Measurements from ENCODE around the gene ANO7. TPM values are rescaled to one million over a fixed set of nuclear protein-coding genes. Genes with fewer than 3 reads are reported as not detected.
"Not testable (repeated sequence)": the region's sequence is repeated elsewhere in the genome, so short reads cannot be mapped to it uniquely, and the experiment has no call there.

ANO7 gene
- total RNA-seq, 2 donors from 2014 or later: 140 to 187 TPM

DNA sequence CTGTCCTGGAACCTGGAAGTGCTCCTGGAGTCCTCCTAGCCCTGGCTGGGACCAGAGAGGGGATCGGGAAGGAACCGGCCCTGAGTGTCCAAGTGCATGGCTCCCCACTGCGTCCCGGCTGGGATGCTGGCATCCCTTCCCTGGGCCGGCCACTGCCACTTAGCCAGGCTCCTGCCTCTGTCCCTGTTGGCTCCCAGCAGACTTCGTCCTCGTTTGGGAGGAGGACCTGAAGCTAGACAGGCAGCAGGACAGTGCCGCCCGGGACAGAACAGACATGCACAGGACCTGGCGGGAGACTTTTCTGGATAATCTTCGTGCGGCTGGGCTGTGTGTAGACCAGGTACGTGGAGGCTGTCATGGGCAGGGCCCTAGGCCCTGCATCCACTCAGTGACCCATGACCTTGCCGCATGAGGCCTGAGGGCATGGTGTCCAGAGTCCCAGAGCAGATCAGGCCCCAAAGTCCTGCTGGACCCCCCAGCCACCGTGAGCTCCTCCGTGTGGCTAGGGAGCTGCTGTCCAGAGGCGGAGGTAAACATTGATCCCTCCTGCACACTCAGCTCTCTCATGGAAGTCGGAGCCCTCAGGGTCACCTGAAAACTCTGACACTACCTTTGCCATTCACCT is 7.1 kb downstream of the ANO7 start:
- TF ChIP-seq POLR2A (IDR thresholded peaks at IDR 0.05): no peak
- TF ChIP-seq, protein P1, sequence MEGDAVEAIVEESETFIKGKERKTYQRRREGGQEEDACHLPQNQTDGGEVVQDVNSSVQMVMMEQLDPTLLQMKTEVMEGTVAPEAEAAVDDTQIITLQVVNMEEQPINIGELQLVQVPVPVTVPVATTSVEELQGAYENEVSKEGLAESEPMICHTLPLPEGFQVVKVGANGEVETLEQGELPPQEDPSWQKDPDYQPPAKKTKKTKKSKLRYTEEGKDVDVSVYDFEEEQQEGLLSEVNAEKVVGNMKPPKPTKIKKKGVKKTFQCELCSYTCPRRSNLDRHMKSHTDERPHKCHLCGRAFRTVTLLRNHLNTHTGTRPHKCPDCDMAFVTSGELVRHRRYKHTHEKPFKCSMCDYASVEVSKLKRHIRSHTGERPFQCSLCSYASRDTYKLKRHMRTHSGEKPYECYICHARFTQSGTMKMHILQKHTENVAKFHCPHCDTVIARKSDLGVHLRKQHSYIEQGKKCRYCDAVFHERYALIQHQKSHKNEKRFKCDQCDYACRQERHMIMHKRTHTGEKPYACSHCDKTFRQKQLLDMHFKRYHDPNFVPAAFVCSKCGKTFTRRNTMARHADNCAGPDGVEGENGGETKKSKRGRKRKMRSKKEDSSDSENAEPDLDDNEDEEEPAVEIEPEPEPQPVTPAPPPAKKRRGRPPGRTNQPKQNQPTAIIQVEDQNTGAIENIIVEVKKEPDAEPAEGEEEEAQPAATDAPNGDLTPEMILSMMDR (IDR thresholded peaks at IDR 0.05): no peak
- TF ChIP-seq POLR2AphosphoS5 (IDR thresholded peaks at IDR 0.05): no peak
- no peaks in the 10 kb centered on the region for H3K36me3 ChIP-seq
- no peaks in the 10 kb centered on the region for H3K9me3 ChIP-seq
- intact Hi-C loops (cut with DNase I): no loop called here
- WGBS: 85% methylated on average over 16 of the region's 18 CpGs
- peaks cover 2% of the 10 kb centered on the region for H3K4me1 ChIP-seq (replicated peaks)
- H3K4me3 ChIP-seq: no peak overlapping the region
- no peak overlapping the region for H3K27ac ChIP-seq
- no peaks in the 10 kb centered on the region for H3K27me3 ChIP-seq (replicated peaks; ENCODE audit: insufficient read depth)
- DNase-seq (ENCODE audit: low spot score): no peak

DNA sequence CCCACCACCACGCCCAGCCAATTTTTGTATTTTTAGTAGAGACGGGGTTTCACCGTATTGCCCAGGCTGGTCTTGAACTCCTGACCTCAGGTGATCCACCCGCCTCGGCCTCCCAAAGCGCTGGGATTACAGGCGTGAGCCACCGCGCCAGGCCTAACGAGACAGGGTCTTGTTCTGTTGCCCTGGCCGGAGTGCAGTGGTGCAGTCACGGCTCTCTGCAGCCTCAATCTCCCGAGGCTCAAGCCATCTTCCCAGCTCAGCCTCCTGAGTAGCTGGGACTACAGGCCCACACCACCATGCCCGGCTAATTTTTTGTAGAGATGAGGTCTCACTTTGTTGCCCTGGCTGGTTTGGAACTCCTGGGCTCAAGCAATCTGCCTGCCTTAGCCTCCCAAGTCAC is 8.8 kb downstream of the ANO7 start:
- H3K27me3 ChIP-seq (replicated peaks; ENCODE audit: insufficient read depth); H3K27ac ChIP-seq; intact Hi-C loops (cut with DNase I); H3K4me1 ChIP-seq (replicated peaks); H3K4me3 ChIP-seq; DNase-seq (ENCODE audit: low spot score); H3K36me3 ChIP-seq; H3K9me3 ChIP-seq: not testable (repeated sequence)
- 96% methylated on average over 14 of the region's 14 CpGs for WGBS

DNA sequence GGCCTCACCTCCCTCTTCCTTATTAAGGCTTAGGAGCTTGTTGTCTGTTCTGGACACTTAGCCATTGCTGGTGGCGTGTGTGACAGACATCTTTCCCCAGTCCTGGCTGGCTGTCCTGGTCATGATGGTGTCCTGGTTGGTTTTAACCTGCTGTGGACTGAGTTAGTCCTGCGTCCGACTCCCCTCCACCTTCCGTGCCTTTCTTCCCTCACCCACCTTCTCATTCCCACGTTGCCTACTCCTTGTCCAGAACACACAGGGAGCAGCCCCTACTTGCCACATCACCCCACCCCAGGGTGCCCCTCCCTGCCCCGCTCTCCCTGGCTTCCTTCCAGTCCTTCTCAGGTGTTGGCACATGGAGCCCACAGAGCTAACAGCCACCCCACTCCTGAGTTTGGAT is 9.5 kb downstream of the ANO7 start:
- intact Hi-C loops (cut with DNase I): no loop called here
- 63% methylated on average over 6 of the region's 6 CpGs for WGBS
- Histone ChIP-seq H3K4me3 (no peak overlapping the region), H3K4me1 (replicated peaks) (no peaks in the 10 kb centered on the region), H3K27me3 (replicated peaks; ENCODE audit: insufficient read depth) (no peaks in the 10 kb centered on the region), H3K9me3 (no peaks in the 10 kb centered on the region), H3K27ac (no peak overlapping the region), H3K36me3 (no peaks in the 10 kb centered on the region)
- TF ChIP-seq POLR2AphosphoS5 (IDR thresholded peaks at IDR 0.05) (no peak), POLR2A (IDR thresholded peaks at IDR 0.05) (no peak)
- TF ChIP-seq, protein P1 (IDR thresholded peaks at IDR 0.05): no peak
- DNase-seq (ENCODE audit: low spot score): no peak

DNA sequence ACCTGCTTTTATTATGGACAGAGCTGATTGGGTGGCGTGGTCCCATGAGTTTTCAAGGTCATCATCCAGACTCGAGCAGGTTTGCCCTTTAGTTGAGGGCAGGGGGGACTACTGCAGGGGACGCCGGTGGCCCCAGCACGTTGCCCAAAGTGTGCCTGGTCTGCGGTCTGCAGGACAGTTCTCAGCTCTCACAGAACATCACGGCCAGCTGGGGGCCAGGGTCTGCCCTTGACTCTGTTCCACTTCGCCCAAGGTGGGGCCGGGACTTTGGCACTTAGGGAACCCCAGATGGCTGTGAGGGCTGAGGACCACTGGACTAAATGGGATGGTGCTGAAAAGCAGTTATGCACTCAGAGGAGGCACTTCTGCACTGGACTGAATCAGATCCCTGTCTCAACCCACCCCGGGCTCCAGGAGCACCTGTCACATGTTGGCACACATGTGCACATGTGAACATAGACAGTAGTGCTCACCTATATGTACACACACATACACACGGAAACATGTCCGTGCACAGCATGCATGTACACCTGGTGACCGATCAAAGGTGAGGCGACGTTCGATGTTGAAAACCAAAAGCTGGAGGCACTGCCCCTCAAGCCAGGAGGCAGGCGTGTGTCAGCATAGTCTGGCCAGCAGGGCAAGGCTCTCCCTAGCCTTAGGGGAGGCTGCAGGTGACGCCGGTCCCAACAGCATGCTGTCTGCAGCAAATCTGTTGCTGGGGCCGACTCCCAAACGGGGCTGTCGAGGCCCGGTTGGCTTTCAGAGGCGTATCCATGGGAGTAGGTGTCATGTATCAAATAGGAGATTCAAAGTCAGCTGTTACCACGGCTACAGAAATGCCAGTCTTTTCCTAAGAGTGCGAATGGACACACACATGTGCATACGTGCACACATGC is 10.2 kb downstream of the ANO7 start:
- Histone ChIP-seq H3K27ac (no peak overlapping the region), H3K9me3 (no peaks in the 10 kb centered on the region), H3K4me3 (no peak overlapping the region), H3K36me3 (no peaks in the 10 kb centered on the region), H3K27me3 (replicated peaks; ENCODE audit: insufficient read depth) (no peaks in the 10 kb centered on the region), H3K4me1 (replicated peaks) (no peaks in the 10 kb centered on the region)
- no peak for DNase-seq (ENCODE audit: low spot score)
- WGBS: 72% methylated on average over 26 of the region's 27 CpGs
- TF ChIP-seq, protein P1 (IDR thresholded peaks at IDR 0.05): no peak
- TF ChIP-seq POLR2A (IDR thresholded peaks at IDR 0.05) (no peak), POLR2AphosphoS5 (IDR thresholded peaks at IDR 0.05) (no peak)
- intact Hi-C loops (cut with DNase I): no loop called here

DNA sequence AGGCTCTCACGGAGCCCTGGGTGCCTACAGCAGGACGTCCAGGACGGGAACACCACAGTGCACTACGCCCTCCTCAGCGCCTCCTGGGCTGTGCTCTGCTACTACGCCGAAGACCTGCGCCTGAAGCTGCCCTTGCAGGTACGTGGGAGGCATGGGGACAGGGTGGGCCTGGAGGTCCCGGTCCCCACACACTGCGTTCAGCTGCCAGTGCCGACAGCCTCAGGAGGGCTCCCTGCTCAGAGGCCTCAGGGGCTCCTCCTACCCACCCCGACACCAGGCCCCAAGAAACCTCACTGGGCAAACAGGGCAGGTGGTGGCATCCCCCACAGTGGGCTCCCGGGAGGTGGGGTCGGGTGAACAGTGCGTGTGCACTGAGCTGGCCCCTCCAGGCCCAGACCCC is 10.8 kb downstream of the ANO7 start:
- H3K27me3 ChIP-seq (replicated peaks; ENCODE audit: insufficient read depth): no peaks in the 10 kb centered on the region
- TF ChIP-seq POLR2AphosphoS5 (IDR thresholded peaks at IDR 0.05) (no peak), POLR2A (IDR thresholded peaks at IDR 0.05) (no peak)
- TF ChIP-seq, protein P1 (IDR thresholded peaks at IDR 0.05): no peak
- no peaks in the 10 kb centered on the region for H3K4me1 ChIP-seq (replicated peaks)
- H3K27ac ChIP-seq: peak overlapping the region in 1 of 2 donors; percentile 50
- DNase-seq (ENCODE audit: low spot score): no peak
- H3K36me3 ChIP-seq: no peaks in the 10 kb centered on the region
- intact Hi-C loops (cut with DNase I): no loop called here
- no peaks in the 10 kb centered on the region for H3K9me3 ChIP-seq
- 83% methylated on average over 9 of the region's 16 CpGs for WGBS
- H3K4me3 ChIP-seq: no peak overlapping the region

Data from prostate gland (tissue), 2 donors.